Measurements from ENCODE around the gene MYH7B.
A peak's percentile ranks its signal among the peaks of the same experiment; 100 is the strongest.

Gene MYH7B

GRCh38 chr20:34978092-34978744 is 22.6 kb downstream of the MYH7B start:
- no peak for DNase-seq

GRCh38 chr20:34979366-34980153 is 23.9 kb downstream of the MYH7B start:
- peak; percentile 21 to 24 for DNase-seq

DNA sequence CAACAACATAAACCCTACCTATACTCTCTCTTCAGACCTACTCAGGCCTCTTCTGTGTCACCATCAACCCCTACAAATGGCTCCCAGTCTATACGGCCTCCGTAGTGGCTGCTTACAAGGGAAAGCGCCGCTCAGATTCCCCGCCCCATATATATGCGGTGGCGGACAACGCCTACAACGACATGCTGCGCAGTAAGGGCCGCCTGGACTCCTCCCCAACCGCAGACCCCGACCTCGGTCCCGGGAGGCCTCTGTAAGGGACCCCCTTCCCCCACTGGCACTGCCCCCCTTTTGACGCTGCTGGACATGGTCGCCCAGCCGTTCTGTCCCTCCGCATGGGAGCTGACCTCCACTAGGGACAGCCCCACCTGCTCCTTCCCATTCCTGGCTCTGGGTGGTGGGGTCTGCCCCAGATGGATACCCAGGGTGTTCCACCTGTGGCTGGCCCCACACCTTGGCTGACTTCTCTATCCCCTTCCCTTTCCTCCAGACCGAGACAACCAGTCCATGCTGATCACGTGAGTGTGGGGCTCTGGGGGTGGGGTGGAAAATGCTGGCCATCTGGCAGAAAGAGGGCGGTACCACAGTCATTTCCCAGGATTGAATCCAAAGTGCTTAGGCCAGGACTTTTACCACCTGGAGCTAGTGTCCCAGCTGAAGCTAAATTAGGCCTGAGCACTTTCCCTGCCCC is 25.0 kb downstream of the MYH7B start:
- no peak for DNase-seq

GRCh38 chr20:34982270-34983088 is 26.8 kb downstream of the MYH7B start:
- no peak for DNase-seq

GRCh38 chr20:34983089-34983820 is 27.6 kb downstream of the MYH7B start:
- DNase-seq = no peak

GRCh38 chr20:34983995-34984735 is 28.5 kb downstream of the MYH7B start:
- no peak for DNase-seq

DNA sequence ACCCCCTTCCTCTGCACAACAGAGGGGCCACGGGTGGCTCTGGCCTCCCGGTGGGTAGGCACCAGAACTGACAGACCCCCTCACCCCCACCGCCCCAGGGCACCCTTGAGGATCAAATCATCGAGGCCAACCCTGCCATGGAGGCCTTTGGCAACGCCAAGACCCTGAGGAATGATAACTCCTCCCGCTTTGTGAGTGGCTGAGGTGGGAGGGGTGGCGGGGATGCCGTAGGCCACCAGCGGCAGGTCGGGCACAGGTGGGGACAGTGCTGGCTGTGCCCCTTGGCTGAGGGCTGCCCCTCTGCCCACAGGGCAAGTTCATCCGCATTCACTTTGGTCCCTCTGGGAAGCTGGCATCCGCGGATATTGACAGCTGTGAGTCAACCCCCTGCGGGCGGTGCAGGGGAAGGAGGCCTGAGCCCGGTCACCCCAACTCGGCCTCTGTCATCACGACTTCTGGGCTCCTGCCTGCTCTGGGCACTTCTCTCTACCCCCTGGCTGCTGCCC is 29.1 kb downstream of the MYH7B start:
- DNase-seq = no peak

DNA sequence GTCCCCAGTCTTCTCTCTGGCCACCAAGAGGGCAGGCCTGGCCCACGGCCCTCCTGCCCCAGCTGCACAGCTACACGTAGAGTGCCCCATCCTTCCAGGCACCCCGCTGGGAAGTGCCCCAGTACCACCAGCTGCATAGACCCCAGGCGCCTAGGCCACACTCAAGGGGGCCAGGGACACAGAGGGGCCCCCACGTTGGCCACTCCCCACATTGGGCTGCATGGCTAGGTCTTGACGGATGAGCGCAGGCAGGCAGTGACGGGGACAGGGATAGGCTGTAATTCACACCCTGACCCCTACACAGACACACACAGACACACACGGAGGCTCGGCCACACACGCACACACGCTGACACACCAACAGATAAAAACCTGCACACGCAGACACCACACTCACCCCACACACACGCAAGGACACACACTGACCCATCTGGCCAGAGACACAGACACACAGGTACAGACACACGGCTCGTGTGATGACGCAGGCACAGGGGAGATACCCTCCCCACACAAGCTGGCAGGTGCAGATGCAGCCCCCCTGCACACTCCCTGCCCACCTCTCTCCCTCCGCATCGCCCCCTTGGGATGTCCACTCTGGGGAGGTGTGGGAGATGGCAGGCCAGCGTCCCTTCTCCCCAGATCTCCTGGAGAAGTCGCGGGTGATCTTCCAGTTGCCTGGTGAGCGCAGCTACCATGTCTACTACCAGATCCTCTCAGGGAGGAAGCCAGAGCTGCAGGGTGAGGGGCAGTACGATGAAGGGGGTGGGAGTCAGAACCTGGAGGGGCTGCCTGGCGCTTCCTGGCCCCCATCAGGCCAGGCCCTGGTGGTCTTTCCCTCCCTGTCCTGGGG is 30.0 kb downstream of the MYH7B start:
- no peak for DNase-seq

DNA sequence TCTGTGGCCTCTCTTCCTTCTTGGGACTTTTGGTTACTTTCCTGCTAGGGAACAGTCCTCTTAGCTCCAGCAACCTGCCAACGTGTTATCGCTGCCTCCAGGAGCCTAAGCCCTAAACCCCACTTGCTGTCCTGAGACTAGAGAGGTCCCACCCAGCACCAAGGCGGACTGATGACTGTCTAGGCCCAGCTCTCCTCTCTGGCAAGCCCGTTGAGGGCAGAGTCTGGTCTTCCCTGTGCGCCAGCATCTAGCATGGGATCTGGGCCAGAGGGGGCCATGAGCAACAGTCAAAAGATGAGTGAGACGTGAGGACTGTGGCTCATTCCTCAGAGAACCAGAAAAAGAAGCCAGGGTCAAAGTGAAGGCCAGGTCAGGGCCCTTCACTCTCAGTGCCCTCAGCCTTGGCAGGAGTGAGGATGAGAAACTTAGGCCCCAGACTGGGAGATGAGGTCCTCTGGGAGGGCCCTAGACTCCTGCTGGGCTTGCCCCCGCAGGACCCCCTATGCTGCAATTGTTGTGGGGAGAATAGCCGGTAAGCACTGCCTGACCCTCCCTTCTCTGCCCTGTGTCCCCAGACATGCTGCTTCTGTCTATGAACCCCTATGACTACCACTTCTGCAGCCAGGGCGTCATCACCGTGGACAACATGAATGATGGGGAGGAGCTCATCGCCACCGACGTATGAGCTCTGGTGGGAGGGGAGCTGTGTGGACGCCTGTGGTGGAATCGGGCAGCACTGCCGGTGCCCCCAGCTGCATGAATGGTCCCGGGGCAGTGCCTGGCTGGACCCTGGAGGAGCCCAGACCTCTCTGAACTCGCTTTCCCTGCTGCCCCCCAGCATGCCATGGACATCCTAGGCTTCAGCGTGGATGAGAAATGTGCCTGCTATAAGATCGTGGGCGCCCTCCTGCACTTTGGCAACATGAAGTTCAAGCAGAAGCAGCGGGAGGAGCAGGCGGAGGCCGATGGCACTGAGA is 30.9 kb downstream of the MYH7B start:
- no peak for DNase-seq

DNA sequence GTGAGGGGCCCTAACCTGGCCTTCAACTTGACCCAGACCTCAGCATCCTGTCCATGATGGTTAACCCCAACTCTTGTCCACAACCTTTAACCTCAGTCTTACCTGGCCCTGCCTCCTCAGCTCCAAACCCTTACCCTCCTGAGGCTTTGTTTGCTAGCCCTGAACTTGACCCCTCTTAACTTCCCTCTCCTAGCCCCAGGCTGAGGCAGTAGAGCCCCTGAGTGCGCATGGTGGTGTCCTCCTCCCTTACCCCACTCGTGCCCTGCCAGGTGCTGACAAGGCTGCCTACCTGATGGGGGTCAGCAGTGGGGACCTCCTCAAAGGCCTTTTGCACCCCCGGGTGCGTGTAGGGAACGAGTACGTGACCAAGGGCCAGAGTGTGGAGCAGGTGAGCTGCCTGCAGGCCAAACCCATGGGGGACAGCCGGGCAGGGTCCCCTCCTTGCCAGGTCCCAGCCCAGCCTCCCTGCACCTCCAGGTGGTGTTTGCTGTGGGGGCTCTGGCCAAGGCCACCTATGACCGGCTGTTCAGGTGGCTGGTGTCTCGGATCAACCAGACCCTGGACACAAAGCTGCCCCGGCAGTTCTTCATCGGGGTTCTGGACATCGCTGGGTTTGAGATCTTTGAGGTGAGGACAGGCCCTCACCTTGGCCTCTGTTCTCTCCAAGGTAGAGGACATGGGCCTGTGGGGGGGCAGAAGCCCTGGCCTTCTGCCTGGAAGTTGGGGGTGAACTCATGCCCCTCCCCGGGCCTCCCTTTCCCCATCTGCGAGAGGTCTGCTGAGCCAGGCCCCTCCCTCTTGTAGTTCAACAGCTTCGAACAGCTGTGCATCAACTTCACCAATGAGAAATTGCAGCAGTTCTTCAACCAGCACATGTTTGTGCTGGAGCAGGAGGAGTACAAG is 31.9 kb downstream of the MYH7B start:
- no peak for DNase-seq

GRCh38 chr20:34988191-34988540 is 32.5 kb downstream of the MYH7B start:
- no peak for DNase-seq

GRCh38 chr20:34989118-34989517 is 33.5 kb downstream of the MYH7B start:
- DNase-seq = no peak

- DNase-seq = no peak
Measured at GRCh38 chr20:34989670-34990069, 34.0 kb downstream of the MYH7B start.

GRCh38 chr20:34990231-34990630 is 34.6 kb downstream of the MYH7B start:
- DNase-seq = no peak

- DNase-seq = no peak
Measured at GRCh38 chr20:34990661-34991214, 35.1 kb downstream of the MYH7B start.

GRCh38 chr20:34992751-34993417 is 37.2 kb downstream of the MYH7B start:
- DNase-seq = no peak

DNA sequence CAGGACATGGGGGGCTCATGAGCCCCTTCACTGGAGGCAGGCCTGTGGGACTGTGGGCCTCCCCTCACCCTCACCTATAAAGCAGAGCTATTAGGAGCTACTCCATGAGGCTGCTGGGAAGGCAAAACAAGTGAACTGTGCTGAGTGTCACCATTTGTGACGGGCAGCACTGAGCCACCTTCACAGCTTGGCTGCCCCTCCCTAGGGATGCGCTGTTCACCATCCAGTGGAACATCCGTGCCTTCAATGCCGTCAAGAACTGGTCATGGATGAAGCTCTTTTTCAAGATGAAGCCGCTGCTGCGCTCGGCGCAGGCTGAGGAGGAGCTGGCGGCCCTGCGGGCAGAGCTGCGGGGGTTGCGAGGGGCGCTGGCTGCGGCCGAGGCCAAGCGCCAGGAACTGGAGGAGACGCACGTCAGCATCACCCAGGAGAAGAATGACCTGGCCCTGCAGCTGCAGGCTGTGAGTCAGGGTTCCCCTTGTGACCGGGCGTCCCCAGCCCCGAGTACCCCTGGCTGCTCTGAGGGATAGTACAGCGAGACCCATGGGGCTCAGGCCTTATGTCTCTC is 38.4 kb downstream of the MYH7B start:
- no peak for DNase-seq
